GM23338 (cell line): Measurements from ENCODE around the gene MTCL1. TPM values are rescaled to one million over a fixed set of nuclear protein-coding genes. Genes with fewer than 3 reads are reported as not detected.

ENCODE experiments used
- ATAC-seq: fragments of 200-7000 bp; cut with Tn5 transposase; 3 replicates; pipeline ENCODE4 v1.9.1; 2020
- DNase-seq: peaks from one replicate; pipeline ENCODE4 v3.0.0-alpha.2; 2015; ENCODE audit warnings: low spot score
- H2AFZ ChIP-seq: fragments of 200-600 bp; sonication (generic); 2 replicates; pipeline ENCODE4 v1.8.0; 2016; ENCODE audit warnings: antibody characterized with exemption, mild to moderate bottlenecking, moderate library complexity
- H3F3A ChIP-seq: fragments of 200-600 bp; sonication (generic); replicated peaks from 2 replicates; pipeline ENCODE4 v1.8.0; 2017; ENCODE audit warnings: antibody characterized with exemption, mixed run types, low read depth
- H3K27ac ChIP-seq: fragments of 200-600 bp; sonication (generic); 2 replicates; pipeline ENCODE4 v1.6.1; 2016; ENCODE audit warnings: low read depth
- H3K27me3 ChIP-seq: fragments of 200-600 bp; sonication (generic); 2 replicates; pipeline ENCODE4 v1.8.0; 2016; ENCODE audit warnings: mild to moderate bottlenecking, mixed run types, moderate library complexity; ENCODE audit not compliant: insufficient read depth
- H3K36me3 ChIP-seq: fragments of 200-600 bp; sonication (generic); 2 replicates; pipeline ENCODE4 v1.8.0; 2016; ENCODE audit warnings: mild to moderate bottlenecking; ENCODE audit not compliant: insufficient read depth
- H3K4me1 ChIP-seq: fragments of 200-600 bp; sonication (generic); 2 replicates; pipeline ENCODE4 v1.8.0; 2016; ENCODE audit warnings: mild to moderate bottlenecking, moderate library complexity; ENCODE audit not compliant: insufficient read depth
- H3K4me2 ChIP-seq: fragments of 200-600 bp; sonication (generic); 2 replicates; pipeline ENCODE4 v1.7.1; 2017; ENCODE audit warnings: mixed run types
- H3K4me3 ChIP-seq: fragments of 200-600 bp; sonication (generic); 2 replicates; pipeline ENCODE4 v1.6.1; 2016; ENCODE audit warnings: mixed run types
- H3K79me2 ChIP-seq: fragments of 200-600 bp; sonication (generic); replicated peaks from 2 replicates; pipeline ENCODE4 v1.8.0; 2017; ENCODE audit warnings: mild to moderate bottlenecking; ENCODE audit not compliant: insufficient read depth
- H3K9me2 ChIP-seq: fragments of 200-600 bp; sonication (generic); 2 replicates; pipeline ENCODE4 v1.8.0; 2017; ENCODE audit not compliant: insufficient read depth
- H4K20me1 ChIP-seq: fragments of 200-600 bp; sonication (generic); replicated peaks from 2 replicates; pipeline ENCODE4 v1.8.0; 2017; ENCODE audit warnings: mild to moderate bottlenecking; ENCODE audit not compliant: insufficient read depth
- H3K27ac Mint-ChIP-seq: 2 replicates; pipeline ENCODE4 v1.8.0; 2020; ENCODE audit warnings: inconsistent platforms, mild to moderate bottlenecking, moderate library complexity, mixed read lengths
- H3K27me3 Mint-ChIP-seq: 3 replicates; pipeline ENCODE4 v1.8.0; 2022; ENCODE audit warnings: low read depth, mild to moderate bottlenecking, moderate library complexity, mixed read lengths, inconsistent platforms; ENCODE audit not compliant: insufficient read depth, poor library complexity
- H3K36me3 Mint-ChIP-seq: 3 replicates; pipeline ENCODE4 v1.8.0; 2021; ENCODE audit warnings: low read depth, mild to moderate bottlenecking, inconsistent platforms, moderate library complexity, mixed read lengths
- H3K4me1 Mint-ChIP-seq: 3 replicates; pipeline ENCODE4 v1.8.0; 2020; ENCODE audit warnings: mild to moderate bottlenecking, inconsistent platforms, mixed read lengths
- H3K4me3 Mint-ChIP-seq: 3 replicates; pipeline ENCODE4 v1.8.0; 2021; ENCODE audit warnings: moderate library complexity, mild to moderate bottlenecking, inconsistent platforms, mixed read lengths
- H3K9me3 Mint-ChIP-seq: 3 replicates; pipeline ENCODE4 v1.8.0; 2020; ENCODE audit warnings: moderate library complexity, mild to moderate bottlenecking, inconsistent platforms, mixed read lengths
- CREB1 ChIP-seq: fragments of 250-450 bp; sonication (Bioruptor Pico); IDR thresholded peaks from 2 replicates; pipeline ENCODE4 v1.5.0; 2020; ENCODE audit warnings: low read depth, mild to moderate bottlenecking, moderate library complexity
- CTCF ChIP-seq, 2 experiments: fragments of 200-600 bp in 1 of 2; sonication (generic) in 1 of 2; conservative IDR thresholded peaks; 2 replicates each; pipeline versions ENCODE4 v1.5.1 to v1.6.1; 2016 to 2017; ENCODE audit warnings: antibody characterized with exemption in 2 of 2, low read depth in 2 of 2, mild to moderate bottlenecking in 2 of 2, moderate library complexity in 1 of 2
- ETS1 ChIP-seq: IDR thresholded peaks from 2 replicates; pipeline ENCODE4 v1.6.1; 2016; ENCODE audit warnings: antibody characterized with exemption
- EZH2 ChIP-seq: fragments of 200-600 bp; sonication (generic); IDR thresholded peaks from one replicate; pipeline ENCODE4 v1.8.0; 2017; ENCODE audit warnings: antibody characterized with exemption, mild to moderate bottlenecking, low read depth; ENCODE audit not compliant: unreplicated experiment
- EZH2phosphoT487 ChIP-seq: fragments of 200-600 bp; sonication (generic); IDR thresholded peaks from one replicate; pipeline ENCODE4 v1.8.1; 2018; ENCODE audit warnings: antibody characterized with exemption; ENCODE audit not compliant: unreplicated experiment
- JUNB ChIP-seq: IDR thresholded peaks from one replicate; pipeline ENCODE4 v1.6.1; 2016; ENCODE audit warnings: antibody characterized with exemption; ENCODE audit not compliant: unreplicated experiment
- NANOG ChIP-seq: IDR thresholded peaks from 2 replicates; pipeline ENCODE4 v1.6.1; 2016; ENCODE audit warnings: antibody characterized with exemption, borderline replicate concordance
- POLR2AphosphoS5 ChIP-seq: IDR thresholded peaks from 2 replicates; pipeline ENCODE4 v1.6.1; 2016; ENCODE audit warnings: antibody characterized with exemption, low read depth
- REST ChIP-seq: IDR thresholded peaks from one replicate; pipeline ENCODE4 v1.6.1; 2018; ENCODE audit warnings: antibody characterized with exemption; ENCODE audit not compliant: unreplicated experiment
- STAT1 ChIP-seq: IDR thresholded peaks from one replicate; pipeline ENCODE4 v1.6.1; 2016; ENCODE audit warnings: antibody characterized with exemption; ENCODE audit not compliant: unreplicated experiment
- ZNF114 ChIP-seq: fragments of 250-450 bp; sonication (Bioruptor Pico); IDR thresholded peaks from 2 replicates; pipeline ENCODE4 v1.5.0; 2020; ENCODE audit warnings: mild to moderate bottlenecking, moderate library complexity
- ZNF331 ChIP-seq: fragments of 250-450 bp; sonication (Bioruptor Pico); IDR thresholded peaks from 2 replicates; pipeline ENCODE4 v1.5.0; 2020; ENCODE audit warnings: low read depth, mild to moderate bottlenecking, moderate library complexity
- ZNF462 ChIP-seq: fragments of 250-450 bp; sonication (Bioruptor Pico); IDR thresholded peaks from 2 replicates; pipeline ENCODE4 v1.5.0; 2020; ENCODE audit warnings: mild to moderate bottlenecking, moderate library complexity
- polyA plus RNA-seq: library from polyadenylated mRNA; unstranded; fragments of >200 nt; fragmentation: Nextera tagmentation; extraction: Ambion mirVana; gene quantifications from 2 replicates; pipeline ENCODE4 v1.2.1, GENCODE V29; 2016
- total RNA-seq: library from RNA; depleted of rRNA; stranded (reverse); fragments of >200 nt; shearing (Covaris generic); gene quantifications from 2 replicates; pipeline ENCODE4 v1.2.3, GENCODE V29; 2014

Gene MTCL1
- total and polyA plus RNA-seq, 2 experiments from 2014 or later = 14.4 to 45.0 TPM

GRCh38 chr18:8865934-8866333 is 160.6 kb downstream of the MTCL1 start:
- no peak overlapping the region for H3K27ac ChIP-seq
- no peaks in the 10 kb centered on the region for H3K9me3 Mint-ChIP-seq
- no peaks in the 10 kb centered on the region for H3F3A ChIP-seq
- DNase-seq (no peak), ATAC-seq (no peak)
- no peak overlapping the region for H3K4me2 ChIP-seq
- H3K36me3 Mint-ChIP-seq = no peaks in the 10 kb centered on the region
- H3K27me3 Mint-ChIP-seq = peaks cover 7% of the 10 kb centered on the region
- H2AFZ ChIP-seq = no peak overlapping the region
- H3K27ac Mint-ChIP-seq = no peak overlapping the region
- no peaks in the 10 kb centered on the region for H3K4me1 ChIP-seq
- no peak overlapping the region for H3K4me3 ChIP-seq
- no peaks in the 10 kb centered on the region; the same call in 1 of the 2 replicates for H3K36me3 ChIP-seq
- H3K79me2 ChIP-seq = no peaks in the 10 kb centered on the region
- H3K4me1 Mint-ChIP-seq = no peaks in the 10 kb centered on the region
- no peak for TF ChIP-seq CREB1 (CRISPR knock-in tag)
- no peak for TF ChIP-seq CTCF (conservative IDR thresholded peaks at IDR 0.05; ENCODE audit: low read depth in 2 of 2)
- TF ChIP-seq POLR2AphosphoS5 = no peak
- no peak for TF ChIP-seq JUNB
- TF ChIP-seq STAT1 = no peak
- TF ChIP-seq NANOG = no peak
- no peak for TF ChIP-seq EZH2phosphoT487
- no peak for TF ChIP-seq ETS1
- TF ChIP-seq ZNF462 (CRISPR knock-in tag) = no peak
- TF ChIP-seq EZH2 = no peak
- TF ChIP-seq REST = no peak
- TF ChIP-seq ZNF114 = no peak
- no peak for TF ChIP-seq ZNF331 (CRISPR knock-in tag)
- no peaks in the 10 kb centered on the region for H3K27me3 ChIP-seq
- H3K4me3 Mint-ChIP-seq = no peak overlapping the region
- peaks cover 19% of the 10 kb centered on the region; the same call in 1 of the 2 replicates for H3K9me2 ChIP-seq
- no peaks in the 10 kb centered on the region for H4K20me1 ChIP-seq
